SJSA1 (cell line): Measurements from ENCODE around the gene EIF4EBP3. TPM values are rescaled to one million over a fixed set of nuclear protein-coding genes. Genes with fewer than 3 reads are reported as not detected.
A peak's percentile ranks its signal among the peaks of the same experiment; 100 is the strongest.

ENCODE experiments used
- DNase-seq, 2 experiments: peaks; one replicate each; pipeline ENCODE4 v3.0.0-alpha.2; 2015 to 2020; ENCODE audit warnings: low spot score in 2 of 2, low read depth in 1 of 2
- H3K27ac ChIP-seq: fragments of 250-450 bp; sonication (Bioruptor Pico); 2 replicates; pipeline ENCODE4 v1.5.1; 2020; ENCODE audit warnings: mild to moderate bottlenecking, moderate library complexity
- H3K27me3 ChIP-seq: fragments of 250-450 bp; sonication (Bioruptor Pico); replicated peaks from 2 replicates; pipeline ENCODE4 v1.5.1; 2020; ENCODE audit warnings: mild to moderate bottlenecking, moderate library complexity
- H3K36me3 ChIP-seq: fragments of 250-450 bp; sonication (Bioruptor Pico); 2 replicates; pipeline ENCODE4 v1.5.1; 2020; ENCODE audit warnings: mild to moderate bottlenecking
- H3K4me1 ChIP-seq: fragments of 250-450 bp; sonication (Bioruptor Pico); replicated peaks from 2 replicates; pipeline ENCODE4 v1.6.1; 2021; ENCODE audit warnings: mild to moderate bottlenecking
- H3K4me3 ChIP-seq: fragments of 250-450 bp; sonication (Bioruptor Pico); 2 replicates; pipeline ENCODE4 v1.5.1; 2020; ENCODE audit warnings: mild to moderate bottlenecking
- H3K9me3 ChIP-seq: fragments of 250-450 bp; sonication (Bioruptor Pico); replicated peaks from 2 replicates; pipeline ENCODE4 v1.5.1; 2020; ENCODE audit warnings: mild to moderate bottlenecking
- total RNA-seq: library from RNA; depleted of rRNA; stranded (reverse); fragments of >200 nt; shearing (Covaris generic); gene quantifications from 2 replicates; pipeline ENCODE4 v1.2.3, GENCODE V29; 2014

The EIF4EBP3 gene
- total RNA-seq, 1 experiment from 2014 or later, result 1.4 TPM

DNA sequence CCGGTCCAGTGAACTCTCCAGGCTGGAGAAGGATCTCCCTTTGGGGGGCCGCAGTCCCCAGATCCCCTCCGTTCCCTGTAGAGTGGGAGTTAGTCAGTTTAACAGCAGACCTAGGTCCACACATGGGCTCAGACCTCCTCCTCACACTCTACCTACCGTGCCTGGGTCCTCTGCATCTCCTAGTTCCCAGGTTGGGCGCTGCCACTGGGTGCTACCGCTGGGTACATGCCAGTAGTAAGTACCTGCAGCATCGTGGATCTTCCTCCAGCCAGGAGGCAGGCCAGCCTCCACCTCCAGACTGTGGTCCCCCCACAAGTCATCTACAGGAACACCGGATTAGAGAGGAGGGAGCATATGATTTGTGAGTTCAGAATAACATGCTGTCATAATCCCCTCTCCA is 16.1 kb downstream of the EIF4EBP3 start:
- H3K4me1 ChIP-seq, result peaks cover 22% of the 10 kb centered on the region
- H3K4me3 ChIP-seq, result peak overlapping the region; percentile 58
- no peaks in the 10 kb centered on the region for H3K9me3 ChIP-seq
- no peak for DNase-seq
- peak overlapping the region; percentile 81 for H3K27ac ChIP-seq
- peaks cover 39% of the 10 kb centered on the region for H3K36me3 ChIP-seq
- H3K27me3 ChIP-seq, result no peaks in the 10 kb centered on the region

DNA sequence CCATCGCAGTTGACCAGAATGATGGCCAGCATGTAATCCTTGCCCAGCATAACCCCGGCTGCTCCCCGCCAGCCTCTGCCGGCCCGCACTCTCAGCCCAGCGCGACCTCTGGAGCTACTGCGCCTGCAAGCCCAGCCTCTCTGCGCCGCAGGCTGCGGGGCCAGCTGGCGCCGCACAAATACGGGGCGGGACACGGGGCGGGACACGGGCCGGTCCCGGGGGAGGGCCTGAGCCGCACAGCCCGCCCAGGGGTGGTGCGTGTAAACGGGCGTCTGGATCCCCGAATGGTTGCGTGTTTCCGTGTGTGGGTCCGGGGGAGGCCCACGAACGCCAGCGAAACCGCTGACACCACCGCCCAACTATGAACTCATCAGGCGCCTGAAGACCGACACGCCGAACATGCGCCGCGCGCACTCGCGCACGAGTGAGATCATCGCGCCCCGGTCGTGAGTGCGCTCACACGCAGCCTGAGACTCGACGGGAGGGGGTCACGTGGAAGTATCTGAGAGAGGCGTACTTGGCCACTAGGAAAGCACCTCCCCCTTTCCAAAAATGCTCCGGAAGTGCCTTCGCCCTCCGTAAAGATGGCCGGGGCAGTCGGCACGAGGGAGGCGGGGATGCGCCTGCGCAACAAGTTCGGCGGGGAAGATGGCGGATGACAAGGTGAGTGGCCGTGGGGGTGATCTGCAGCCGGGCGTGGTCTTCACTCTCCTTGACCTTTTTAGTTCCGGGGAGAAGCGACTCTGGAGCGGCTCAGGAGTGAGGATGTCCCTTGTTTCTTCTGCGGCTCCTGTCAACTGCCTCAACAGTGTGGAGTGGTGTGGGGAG is 16.9 kb downstream of the EIF4EBP3 start, which contains the start of the genes APBB3 and SLC35A4:
TSS of gene APBB3 (minus strand) at position 403 of the 828 bp plus-strand sequence. CDS start at position 50, 353 bp downstream.
TSS of gene SLC35A4 (plus strand) at position 633 of the 828 bp plus-strand sequence. CDS start 2,342 bp downstream, outside the sequence.
- peaks cover 45% of the 10 kb centered on the region for H3K36me3 ChIP-seq
- peak within 1 kb of the TSS; percentile 58 for H3K4me3 ChIP-seq
- H3K27ac ChIP-seq, result peak within 1 kb of the TSS; percentile 81
- H3K4me1 ChIP-seq, result peaks cover 22% of the 10 kb centered on the region
- no peaks in the 10 kb centered on the region for H3K27me3 ChIP-seq
- peak; percentile 100 for DNase-seq
- no peaks in the 10 kb centered on the region for H3K9me3 ChIP-seq

DNA sequence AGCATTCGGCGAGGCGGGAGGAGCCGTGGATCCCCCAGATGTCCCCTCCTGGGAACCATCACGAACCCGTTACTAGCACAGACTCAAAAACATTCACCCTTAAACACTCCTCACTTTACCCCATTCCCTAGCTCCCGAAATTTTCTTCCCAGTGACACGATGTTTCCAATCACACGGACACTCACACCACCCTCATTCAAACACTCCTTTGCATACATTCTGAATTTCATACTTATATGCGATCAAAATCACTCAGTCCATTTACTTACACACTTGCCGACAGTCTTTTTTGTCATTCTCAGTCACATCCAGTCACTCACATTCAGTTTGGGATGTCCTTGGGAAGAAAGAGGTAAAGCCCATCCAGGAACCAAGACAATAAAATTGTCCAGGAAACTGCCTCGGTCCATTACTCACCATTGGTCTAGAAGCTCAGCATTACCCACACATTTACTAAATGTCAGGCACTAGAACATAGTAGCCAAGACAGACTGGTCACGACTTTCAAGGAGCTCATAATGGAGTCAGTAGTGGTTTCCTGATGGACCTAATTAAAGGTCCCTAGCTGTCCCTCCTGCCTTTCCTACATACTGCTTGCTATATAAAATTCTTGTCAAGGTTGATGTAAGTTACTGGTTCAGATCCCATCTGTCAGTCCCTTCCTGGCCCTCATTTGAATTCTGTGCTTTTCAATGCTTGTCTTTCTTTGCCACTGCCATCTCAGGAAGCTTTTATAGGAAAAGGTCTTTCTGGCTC is 17.7 kb downstream of the EIF4EBP3 start:
- DNase-seq, result peak in 1 of 2 experiments; percentile 53
- Histone ChIP-seq H3K36me3 (peaks cover 52% of the 10 kb centered on the region), H3K27me3 (no peaks in the 10 kb centered on the region), H3K4me1 (peaks cover 22% of the 10 kb centered on the region), H3K4me3 (peak overlapping the region; percentile 58), H3K27ac (peak overlapping the region; percentile 81), H3K9me3 (no peaks in the 10 kb centered on the region)

DNA sequence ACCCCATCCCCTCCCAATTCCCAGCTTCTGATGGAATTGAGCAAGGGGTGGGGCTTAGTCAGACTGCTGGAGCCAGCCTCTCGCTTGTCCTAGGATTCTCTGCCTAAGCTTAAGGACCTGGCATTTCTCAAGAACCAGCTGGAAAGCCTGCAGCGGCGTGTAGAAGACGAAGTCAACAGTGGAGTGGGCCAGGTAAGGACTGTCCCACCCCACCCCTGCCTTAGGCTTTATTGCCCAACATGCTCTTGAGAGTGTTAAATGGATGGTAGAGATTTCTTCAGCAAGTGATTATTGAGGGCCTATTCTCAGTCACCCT is 18.3 kb downstream of the EIF4EBP3 start:
- Histone ChIP-seq H3K4me3 (peak overlapping the region; percentile 58), H3K27me3 (no peaks in the 10 kb centered on the region), H3K4me1 (peaks cover 22% of the 10 kb centered on the region), H3K36me3 (peaks cover 55% of the 10 kb centered on the region), H3K9me3 (no peaks in the 10 kb centered on the region), H3K27ac (no peak overlapping the region)
- DNase-seq, result no peak

DNA sequence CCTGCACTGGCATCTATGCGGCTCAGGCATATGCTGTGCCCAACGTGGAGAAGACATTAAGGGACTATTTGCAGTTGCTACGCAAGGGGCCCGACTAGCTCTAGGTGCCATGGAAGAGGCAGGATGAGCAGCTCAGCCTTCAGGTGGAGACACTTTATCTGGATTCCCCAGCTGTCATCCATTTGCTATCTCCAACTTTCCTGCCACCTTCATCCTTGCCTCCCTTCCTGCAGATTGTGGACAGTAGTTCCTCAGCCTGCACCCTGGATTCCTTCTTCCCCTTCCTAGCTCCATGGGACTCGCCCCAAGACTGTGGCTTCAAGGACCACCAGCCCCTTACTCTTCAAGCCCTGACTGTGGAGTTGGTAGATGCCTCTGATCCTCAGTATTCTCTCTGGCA is 19.2 kb downstream of the EIF4EBP3 start:
- Histone ChIP-seq H3K36me3 (peaks cover 58% of the 10 kb centered on the region), H3K9me3 (no peaks in the 10 kb centered on the region), H3K4me3 (no peak overlapping the region), H3K4me1 (peaks cover 22% of the 10 kb centered on the region), H3K27ac (no peak overlapping the region), H3K27me3 (no peaks in the 10 kb centered on the region)
- DNase-seq, result no peak

DNA sequence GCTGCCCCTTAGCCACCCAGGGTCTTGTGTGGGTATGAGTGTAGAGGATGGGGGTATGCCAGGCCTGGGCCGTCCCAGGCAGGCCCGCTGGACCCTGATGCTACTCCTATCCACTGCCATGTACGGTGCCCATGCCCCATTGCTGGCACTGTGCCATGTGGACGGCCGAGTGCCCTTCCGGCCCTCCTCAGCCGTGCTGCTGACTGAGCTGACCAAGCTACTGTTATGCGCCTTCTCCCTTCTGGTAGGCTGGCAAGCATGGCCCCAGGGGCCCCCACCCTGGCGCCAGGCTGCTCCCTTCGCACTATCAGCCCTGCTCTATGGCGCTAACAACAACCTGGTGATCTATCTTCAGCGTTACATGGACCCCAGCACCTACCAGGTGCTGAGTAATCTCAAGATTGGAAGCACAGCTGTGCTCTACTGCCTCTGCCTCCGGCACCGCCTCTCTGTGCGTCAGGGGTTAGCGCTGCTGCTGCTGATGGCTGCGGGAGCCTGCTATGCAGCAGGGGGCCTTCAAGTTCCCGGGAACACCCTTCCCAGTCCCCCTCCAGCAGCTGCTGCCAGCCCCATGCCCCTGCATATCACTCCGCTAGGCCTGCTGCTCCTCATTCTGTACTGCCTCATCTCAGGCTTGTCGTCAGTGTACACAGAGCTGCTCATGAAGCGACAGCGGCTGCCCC is 19.8 kb downstream of the EIF4EBP3 start:
- Histone ChIP-seq H3K4me3 (no peak overlapping the region), H3K27ac (no peak overlapping the region), H3K36me3 (peaks cover 58% of the 10 kb centered on the region), H3K4me1 (peaks cover 22% of the 10 kb centered on the region), H3K27me3 (no peaks in the 10 kb centered on the region), H3K9me3 (no peaks in the 10 kb centered on the region)
- no peak for DNase-seq

DNA sequence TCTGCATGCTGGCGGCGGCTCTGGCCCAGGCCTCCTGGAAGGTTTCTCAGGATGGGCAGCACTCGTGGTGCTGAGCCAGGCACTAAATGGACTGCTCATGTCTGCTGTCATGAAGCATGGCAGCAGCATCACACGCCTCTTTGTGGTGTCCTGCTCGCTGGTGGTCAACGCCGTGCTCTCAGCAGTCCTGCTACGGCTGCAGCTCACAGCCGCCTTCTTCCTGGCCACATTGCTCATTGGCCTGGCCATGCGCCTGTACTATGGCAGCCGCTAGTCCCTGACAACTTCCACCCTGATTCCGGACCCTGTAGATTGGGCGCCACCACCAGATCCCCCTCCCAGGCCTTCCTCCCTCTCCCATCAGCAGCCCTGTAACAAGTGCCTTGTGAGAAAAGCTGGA is 20.4 kb downstream of the EIF4EBP3 start:
- Histone ChIP-seq H3K36me3 (peaks cover 58% of the 10 kb centered on the region), H3K4me1 (peaks cover 22% of the 10 kb centered on the region), H3K27me3 (no peaks in the 10 kb centered on the region), H3K9me3 (no peaks in the 10 kb centered on the region), H3K4me3 (no peak overlapping the region), H3K27ac (no peak overlapping the region)
- DNase-seq, result no peak

DNA sequence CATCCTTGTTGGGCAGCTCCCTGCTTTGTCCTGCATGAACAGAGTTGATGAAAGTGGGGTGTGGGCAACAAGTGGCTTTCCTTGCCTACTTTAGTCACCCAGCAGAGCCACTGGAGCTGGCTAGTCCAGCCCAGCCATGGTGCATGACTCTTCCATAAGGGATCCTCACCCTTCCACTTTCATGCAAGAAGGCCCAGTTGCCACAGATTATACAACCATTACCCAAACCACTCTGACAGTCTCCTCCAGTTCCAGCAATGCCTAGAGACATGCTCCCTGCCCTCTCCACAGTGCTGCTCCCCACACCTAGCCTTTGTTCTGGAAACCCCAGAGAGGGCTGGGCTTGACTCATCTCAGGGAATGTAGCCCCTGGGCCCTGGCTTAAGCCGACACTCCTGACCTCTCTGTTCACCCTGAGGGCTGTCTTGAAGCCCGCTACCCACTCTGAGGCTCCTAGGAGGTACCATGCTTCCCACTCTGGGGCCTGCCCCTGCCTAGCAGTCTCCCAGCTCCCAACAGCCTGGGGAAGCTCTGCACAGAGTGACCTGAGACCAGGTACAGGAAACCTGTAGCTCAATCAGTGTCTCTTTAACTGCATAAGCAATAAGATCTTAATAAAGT is 21.1 kb downstream of the EIF4EBP3 start:
- Histone ChIP-seq H3K36me3 (peaks cover 58% of the 10 kb centered on the region), H3K9me3 (no peaks in the 10 kb centered on the region), H3K27ac (no peak overlapping the region), H3K4me3 (no peak overlapping the region), H3K27me3 (no peaks in the 10 kb centered on the region), H3K4me1 (peaks cover 23% of the 10 kb centered on the region)
- DNase-seq, result no peak

DNA sequence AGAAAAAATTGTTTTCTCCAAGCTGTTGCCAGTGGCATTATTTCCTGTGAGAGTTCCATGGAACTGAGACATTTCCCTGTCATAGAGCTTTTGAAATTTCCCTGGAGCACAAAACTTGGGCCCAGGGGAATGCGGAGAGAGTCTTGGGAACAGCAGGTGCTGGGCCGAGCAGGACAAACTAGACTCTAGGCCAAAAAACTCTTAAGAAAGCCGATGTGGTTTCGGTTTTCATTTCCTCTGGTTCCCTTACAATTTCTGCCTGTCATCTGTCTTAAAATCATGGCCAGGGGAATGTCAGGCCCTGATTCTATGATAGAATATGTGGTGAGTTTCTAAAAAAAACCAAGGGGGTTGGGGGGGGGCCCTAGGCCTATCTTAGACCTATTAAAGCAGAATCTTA is 21.7 kb downstream of the EIF4EBP3 start:
- no peak for DNase-seq
- Histone ChIP-seq H3K27ac (no peak overlapping the region), H3K36me3 (peaks cover 58% of the 10 kb centered on the region), H3K9me3 (no peaks in the 10 kb centered on the region), H3K4me3 (no peak overlapping the region), H3K4me1 (peaks cover 24% of the 10 kb centered on the region), H3K27me3 (no peaks in the 10 kb centered on the region)

DNA sequence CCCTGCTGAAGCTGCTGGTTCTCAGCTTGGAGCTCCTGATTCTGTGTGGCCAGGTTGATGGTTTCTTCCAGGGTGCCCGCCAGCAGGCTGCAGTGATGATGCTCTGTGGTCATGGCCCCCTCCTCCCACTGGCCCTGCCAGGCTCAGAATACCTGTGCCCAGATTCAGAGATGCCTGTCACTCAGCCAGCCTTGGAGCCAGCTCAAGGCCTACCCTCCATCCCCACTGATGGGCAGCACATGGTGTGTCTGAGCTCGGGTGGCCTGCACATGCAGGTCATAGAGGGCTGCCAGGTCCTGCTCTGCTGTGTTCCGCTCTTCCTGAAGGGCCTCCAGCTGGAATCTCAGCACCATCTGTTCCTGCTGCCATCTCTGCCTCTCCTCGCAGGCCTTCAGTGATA is 22.6 kb downstream of the EIF4EBP3 start:
- no peaks in the 10 kb centered on the region for H3K27me3 ChIP-seq
- no peak overlapping the region for H3K4me3 ChIP-seq
- H3K9me3 ChIP-seq, result no peaks in the 10 kb centered on the region
- peaks cover 32% of the 10 kb centered on the region for H3K4me1 ChIP-seq
- peaks cover 54% of the 10 kb centered on the region for H3K36me3 ChIP-seq
- no peak for DNase-seq
- H3K27ac ChIP-seq, result no peak overlapping the region

DNA sequence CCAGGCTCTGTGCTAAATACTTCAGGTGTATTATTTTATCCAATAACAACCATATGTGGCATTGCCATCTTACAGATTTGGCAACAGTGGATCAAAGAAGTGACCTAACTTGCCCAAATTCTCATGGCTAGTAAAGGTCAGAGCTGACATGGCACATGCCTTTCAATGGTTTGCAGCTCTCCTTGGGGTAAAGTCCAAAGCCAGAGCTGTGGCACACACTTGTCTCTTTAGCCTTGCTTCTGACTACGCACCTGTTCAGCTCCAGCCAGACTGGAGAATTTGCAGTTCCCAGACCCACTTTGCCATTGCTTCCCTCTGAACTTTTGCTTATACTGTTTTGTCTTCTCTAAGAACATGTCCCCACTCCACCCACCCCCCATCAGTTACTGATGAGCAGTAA is 23.0 kb downstream of the EIF4EBP3 start:
- Histone ChIP-seq H3K27ac (no peak overlapping the region), H3K27me3 (no peaks in the 10 kb centered on the region), H3K9me3 (no peaks in the 10 kb centered on the region), H3K36me3 (peaks cover 50% of the 10 kb centered on the region), H3K4me1 (peaks cover 32% of the 10 kb centered on the region), H3K4me3 (no peak overlapping the region)
- DNase-seq, result no peak

DNA sequence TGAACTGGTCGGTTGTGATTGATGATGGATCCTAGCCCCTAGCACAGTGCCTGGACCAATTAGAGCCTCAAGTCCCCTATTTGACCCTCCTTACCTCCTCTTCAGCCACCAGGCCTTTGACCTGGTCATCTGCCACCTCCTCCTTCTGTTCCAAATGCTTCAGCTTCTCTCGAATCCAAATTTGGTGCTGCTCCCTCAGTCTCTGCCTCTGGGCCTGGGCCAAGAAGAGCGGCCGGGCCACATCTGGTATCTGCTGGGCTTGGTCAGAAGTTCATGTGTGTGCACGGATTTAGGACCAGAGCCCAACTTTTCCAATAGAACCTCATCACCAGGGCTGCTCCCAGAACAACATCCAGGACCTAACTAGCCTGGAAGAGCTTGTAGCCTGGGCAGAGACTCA is 23.6 kb downstream of the EIF4EBP3 start:
- H3K27me3 ChIP-seq, result no peaks in the 10 kb centered on the region
- no peak for DNase-seq
- no peak overlapping the region for H3K27ac ChIP-seq
- peaks cover 44% of the 10 kb centered on the region for H3K36me3 ChIP-seq
- no peaks in the 10 kb centered on the region for H3K9me3 ChIP-seq
- peaks cover 32% of the 10 kb centered on the region for H3K4me1 ChIP-seq
- H3K4me3 ChIP-seq, result no peak overlapping the region

DNA sequence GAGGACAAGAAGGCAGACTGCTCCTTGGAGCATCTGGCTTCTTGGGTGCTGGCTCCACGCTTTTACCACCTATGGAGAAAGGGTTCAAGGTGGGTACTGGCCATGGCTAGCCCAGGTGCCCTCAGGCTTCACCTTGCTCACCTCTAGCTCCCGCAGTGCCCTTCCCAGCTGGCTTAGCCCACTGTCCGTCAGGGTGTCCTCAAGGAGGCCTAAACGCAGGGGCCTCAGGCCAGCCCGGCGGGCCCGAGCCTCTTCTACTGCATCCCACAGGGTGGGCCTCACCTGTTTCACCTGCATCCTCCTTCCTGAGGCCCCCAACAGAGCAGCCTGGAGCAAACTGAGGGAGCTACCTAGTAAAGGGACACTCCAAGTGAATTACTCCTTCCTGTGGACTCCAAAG is 26.2 kb downstream of the EIF4EBP3 start:
- Histone ChIP-seq H3K4me1 (peaks cover 48% of the 10 kb centered on the region), H3K4me3 (no peak overlapping the region), H3K9me3 (no peaks in the 10 kb centered on the region), H3K27ac (peak overlapping the region; percentile 54), H3K36me3 (peaks cover 18% of the 10 kb centered on the region), H3K27me3 (no peaks in the 10 kb centered on the region)
- DNase-seq, result no peak
